DMS79 (cell line): ENCODE results near the gene SLC25A26.
A peak's percentile ranks its signal among the peaks of the same experiment; 100 is the strongest.

Experiments used
- DNase-seq: peaks from one replicate; lab custom pipeline; 2025; lab: John Stamatoyannopoulos, UW

SLC25A26 gene

GRCh38 chr3:66227051-66227450 lies 6.2 kb downstream of the SLC25A26 start:
- no peak for DNase-seq

DNA sequence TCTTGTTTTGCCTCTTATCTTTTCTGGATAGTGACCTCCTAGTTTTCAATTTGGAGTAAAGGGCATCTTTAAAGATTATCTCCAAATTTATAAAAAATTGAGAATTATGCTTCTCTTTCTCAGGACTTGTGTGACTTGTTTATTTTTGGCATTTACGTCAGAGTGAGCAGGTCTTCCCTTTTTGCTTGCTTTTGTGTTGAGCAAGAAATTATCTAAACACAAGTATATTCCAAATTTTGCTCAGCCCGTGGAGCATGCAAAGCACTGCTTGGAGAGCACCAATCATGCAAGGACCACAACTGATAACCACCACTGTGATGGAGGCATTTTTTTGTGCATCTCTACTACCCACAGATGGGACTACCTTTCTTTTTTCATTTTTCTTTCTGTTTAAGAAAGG lies 7.1 kb downstream of the SLC25A26 start:
- no peak for DNase-seq

DNA sequence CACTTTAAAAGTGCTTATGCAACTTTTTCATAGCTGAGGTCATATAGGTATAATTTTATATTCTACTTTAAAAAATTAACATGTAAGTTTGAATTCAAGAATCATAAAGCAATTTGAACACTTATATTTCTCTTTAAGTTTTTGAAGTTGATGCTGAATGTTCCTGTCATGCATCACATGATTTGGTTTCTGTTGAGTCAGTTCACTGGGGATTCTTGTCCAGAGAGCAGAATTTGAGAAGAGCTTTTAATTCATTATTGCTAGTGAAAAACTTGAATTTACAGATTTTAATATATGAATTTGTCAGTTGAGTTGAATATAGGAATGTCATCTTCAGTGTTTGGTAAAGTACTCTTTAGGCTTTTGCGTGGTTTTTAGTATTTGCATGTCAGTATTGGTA lies 7.9 kb downstream of the SLC25A26 start:
- no peak for DNase-seq

- DNase-seq, result no peak
Measured at GRCh38 chr3:66229931-66230330, 9.1 kb downstream of the SLC25A26 start.

- DNase-seq, result no peak
Measured at GRCh38 chr3:66233033-66233432, 12.2 kb downstream of the SLC25A26 start.

DNA sequence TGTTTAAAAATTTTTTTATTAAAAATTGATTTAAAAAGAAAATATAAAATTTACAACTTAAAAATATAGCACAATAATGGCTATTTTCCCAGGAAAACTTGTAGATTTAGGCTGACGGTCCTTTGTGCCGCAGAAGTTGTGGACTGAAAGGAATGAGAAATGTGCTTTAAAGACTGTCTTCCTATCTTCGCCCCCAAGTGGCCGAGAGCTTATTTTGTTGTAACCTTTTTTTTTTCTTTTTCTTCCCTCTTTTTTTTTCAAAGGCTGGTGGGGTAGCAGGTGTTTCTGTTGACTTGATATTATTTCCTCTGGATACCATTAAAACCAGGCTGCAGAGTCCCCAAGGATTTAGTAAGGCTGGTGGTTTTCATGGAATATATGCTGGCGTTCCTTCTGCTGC lies 15.5 kb downstream of the SLC25A26 start:
- no peak for DNase-seq

DNA sequence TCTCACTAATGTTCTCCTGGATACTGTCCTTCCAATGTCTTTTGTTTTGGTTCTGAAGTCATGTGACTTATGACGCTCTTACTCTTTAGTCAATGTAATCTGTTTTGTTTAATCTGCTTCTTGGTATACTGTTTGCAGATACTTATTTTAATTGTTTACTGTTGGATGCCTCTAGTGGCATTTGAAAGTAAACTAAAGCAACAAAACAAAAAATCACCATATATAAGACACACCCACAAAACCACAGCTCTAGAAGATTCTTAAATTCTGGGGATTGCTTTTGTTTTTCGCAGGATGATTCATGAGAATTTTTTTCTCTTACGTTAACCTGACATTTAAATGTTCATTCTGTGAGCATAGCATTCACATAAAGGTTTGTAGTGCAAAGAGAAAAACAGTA lies 16.8 kb downstream of the SLC25A26 start:
- DNase-seq, result no peak

GRCh38 chr3:66239513-66240123 lies 18.8 kb downstream of the SLC25A26 start:
- peak; percentile 25 for DNase-seq

DNA sequence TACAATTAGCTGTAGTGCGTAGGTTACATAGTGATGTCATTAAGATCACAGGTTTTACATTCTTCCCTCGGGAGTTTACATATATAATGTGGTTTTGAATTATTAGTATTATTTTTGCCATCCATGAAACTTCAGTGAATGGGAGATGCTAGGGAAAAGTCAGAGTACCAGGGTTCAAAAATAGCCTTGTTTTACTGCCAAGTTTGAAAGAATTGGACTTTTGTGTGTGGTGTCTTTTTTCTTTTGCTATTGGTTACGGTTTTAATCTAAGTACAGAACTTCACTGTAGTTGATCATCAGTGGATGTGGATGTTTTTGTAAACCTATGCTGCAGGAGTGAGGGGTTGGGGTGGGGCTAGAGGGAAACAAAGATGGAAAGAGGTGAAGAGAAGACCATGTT lies 20.7 kb downstream of the SLC25A26 start:
- no peak for DNase-seq

- DNase-seq, result no peak
Measured at GRCh38 chr3:66242788-66243464, 22.1 kb downstream of the SLC25A26 start.

DNA sequence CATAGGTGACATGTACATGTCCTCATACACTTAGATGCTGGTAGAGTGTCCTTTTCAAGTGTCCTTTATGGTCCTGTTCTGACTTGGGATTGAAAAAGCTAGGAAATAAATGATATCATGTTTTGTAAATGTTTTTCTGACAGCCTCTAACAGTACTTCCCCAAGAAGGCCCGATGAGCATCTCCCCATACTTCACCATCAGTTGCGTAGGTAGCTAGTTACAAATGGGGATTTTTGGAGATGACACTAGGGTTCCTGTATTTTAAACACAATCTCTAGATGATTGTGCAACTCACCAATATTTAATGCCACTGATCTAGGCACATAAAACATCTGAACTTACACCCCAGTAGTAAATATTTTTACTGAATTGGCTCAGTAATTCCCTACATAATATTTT lies 27.8 kb downstream of the SLC25A26 start:
- no peak for DNase-seq

- DNase-seq, result no peak
Measured at GRCh38 chr3:66253790-66254620, 33.2 kb downstream of the SLC25A26 start.

GRCh38 chr3:66255865-66256264 lies 35.1 kb downstream of the SLC25A26 start:
- no peak for DNase-seq

DNA sequence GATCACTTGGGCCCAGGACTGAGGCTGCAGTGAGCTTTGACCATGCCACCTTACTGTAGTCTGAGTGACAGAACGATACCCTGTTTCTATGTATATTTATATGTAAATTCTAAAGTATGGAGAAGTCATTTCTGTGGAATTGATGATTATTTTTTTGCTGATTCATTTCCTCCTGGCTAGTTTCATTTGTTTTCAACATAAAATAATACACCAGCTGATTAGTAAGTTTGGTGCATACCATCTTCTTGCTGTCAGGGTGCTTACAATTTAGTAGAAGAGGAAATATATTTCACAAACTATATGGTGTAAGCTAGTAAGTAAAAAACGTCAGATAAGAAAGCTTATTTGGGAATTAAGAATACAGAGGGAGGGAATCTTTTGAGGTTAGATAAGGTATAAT lies 36.0 kb downstream of the SLC25A26 start:
- DNase-seq, result no peak

DNA sequence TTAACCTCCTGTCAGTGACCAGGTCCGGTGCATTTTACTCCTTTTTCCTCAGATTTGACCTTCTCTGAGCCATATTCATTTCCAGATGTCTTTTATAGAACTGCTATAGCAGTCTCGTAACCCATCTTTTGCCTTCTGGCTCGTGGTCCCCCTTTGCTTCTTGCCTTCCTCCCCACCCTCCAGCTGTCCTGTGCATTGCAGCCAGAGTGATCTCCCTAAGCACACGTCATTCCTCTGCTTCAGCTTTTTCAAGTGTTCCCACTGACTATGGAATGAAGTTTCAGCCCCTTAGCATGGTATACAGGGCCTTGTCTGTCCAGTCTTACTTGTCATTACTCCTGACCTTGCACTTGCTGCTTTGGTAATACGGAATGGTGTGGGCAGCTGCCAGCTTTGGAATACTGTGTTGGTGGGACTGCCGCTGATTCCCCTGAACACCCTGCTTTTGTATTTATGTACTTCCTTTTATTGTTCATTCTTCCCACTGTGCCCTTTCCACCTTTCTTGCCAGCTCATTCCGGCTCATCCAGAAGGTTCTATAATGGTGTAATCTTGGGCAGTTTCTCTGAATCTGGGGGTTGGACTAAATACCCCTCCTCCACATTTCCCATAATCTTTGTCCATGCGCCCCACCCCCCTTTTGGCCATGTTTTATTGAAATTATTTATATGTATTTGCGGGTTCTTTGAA lies 38.9 kb downstream of the SLC25A26 start:
- DNase-seq, result no peak

DNA sequence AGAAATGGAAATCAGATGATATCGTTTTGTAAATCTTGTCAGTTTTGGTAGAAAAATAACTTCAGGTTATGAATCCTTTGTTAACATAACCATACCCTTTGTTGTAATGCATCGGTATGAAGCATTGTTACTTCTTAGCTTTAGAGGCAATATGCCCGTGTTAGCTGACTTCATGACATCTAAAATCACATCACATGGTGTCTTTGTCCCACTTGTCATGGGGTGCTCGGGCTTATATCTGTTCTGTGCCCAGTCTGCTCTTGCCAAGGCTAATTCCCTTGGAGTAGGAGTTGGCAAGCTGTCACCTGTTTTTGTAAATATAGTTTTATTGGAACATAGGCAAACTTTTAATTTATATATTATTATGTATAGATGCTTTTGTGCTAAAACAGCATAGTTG lies 39.6 kb downstream of the SLC25A26 start:
- no peak for DNase-seq

GRCh38 chr3:66261355-66261754 lies 40.6 kb downstream of the SLC25A26 start:
- no peak for DNase-seq

DNA sequence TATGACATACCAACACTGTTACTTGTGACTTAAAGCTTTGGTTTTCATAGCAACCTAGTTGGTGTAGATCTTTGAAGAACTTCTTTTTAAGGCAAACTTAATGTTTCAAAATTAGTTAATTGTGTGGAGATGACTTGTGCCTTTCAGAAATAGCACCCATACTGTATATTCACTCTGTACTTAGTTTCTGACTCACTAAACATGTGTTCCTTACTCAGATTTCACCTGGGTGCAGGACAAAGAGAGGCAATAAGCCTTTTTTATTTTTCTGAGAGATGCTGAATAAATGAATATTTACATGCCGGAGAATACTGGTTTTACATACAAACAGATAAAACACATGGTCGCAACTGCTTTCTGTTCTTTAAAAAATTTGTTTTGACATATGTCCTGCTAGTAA lies 44.8 kb downstream of the SLC25A26 start:
- no peak for DNase-seq

DNA sequence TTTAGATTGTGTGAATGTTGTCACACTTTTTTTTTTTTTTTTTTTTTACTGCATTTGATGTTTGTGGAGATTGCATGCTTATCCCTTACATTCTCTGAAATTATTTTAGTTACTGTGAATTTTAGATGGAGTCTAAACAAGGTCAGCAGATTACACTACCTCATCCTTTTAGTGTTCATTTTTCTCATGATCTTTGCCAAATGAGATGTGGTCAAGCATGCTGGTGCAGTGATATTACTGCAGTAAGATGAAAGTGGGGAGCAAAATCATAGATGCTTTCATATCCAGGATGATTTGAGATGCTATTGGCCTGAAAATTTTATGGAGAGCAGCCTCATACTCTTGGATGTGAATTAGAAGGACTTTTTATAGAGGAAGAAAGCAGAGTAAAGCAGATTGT lies 45.8 kb downstream of the SLC25A26 start:
- no peak for DNase-seq

DNA sequence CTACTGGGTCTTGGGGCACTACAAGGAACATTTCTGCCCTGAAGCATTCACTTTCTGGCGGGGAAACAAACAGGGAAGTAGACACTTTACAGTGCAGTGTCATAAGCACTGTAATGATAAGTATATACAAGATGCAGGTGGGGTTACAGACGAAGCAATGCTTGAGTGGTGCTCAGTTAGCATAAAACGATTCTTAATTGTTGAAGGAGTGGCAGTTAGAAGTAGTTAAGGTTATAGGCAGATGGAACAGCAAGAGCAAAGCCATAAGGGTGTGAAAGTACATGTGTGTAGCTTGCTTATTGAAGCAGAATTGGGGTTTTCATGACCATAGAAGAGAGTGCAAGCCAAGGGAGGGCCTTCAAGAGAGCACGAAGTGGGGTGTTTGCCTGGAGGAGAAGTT lies 46.2 kb downstream of the SLC25A26 start:
- peak; percentile 71 for DNase-seq

- DNase-seq, result no peak
Measured at GRCh38 chr3:66267906-66268305, 47.1 kb downstream of the SLC25A26 start.

- no peak for DNase-seq
Measured at GRCh38 chr3:66268864-66269263, 48.1 kb downstream of the SLC25A26 start.

DNA sequence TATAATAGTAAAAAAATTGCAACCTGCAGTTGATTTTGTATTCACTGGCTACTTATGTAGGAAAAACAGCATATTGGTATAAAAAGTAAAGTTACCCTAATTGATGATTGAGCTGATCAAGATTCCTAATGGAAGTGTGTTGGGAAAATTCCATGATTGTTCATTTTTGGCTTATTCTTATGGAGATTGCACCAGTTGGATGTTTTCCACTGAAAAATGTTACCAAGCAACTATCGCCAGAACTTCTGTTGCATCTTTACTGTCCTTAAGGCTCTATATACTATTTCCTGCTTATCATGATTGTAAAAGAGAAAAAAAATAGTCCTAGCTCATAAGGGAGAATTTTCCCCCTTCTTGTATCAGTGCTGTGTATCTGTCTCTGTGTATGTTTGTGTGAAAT lies 48.6 kb downstream of the SLC25A26 start:
- no peak for DNase-seq
